K562 (cell line): Measurements from ENCODE around the gene PRKAR1B. TPM values are rescaled to one million over a fixed set of nuclear protein-coding genes. Genes with fewer than 3 reads are reported as not detected.

Source experiments
- ATAC-seq: fragments of 200-7000 bp; cut with Tn5 transposase; 3 replicates; pipeline ENCODE4 v1.9.1; 2020; ENCODE audit warnings: moderate library complexity
- BruUV-seq: library from RNA; stranded (reverse); fragments of 400-500 nt; replicated peaks from 2 replicates; lab custom pipeline; 2021; lab: Mats Ljungman, UMichigan
- CTCF ChIA-PET: fragments of 300-600 bp; formaldehyde crosslinking; extraction: SDS; loops from one replicate; lab custom pipeline; 2021; ENCODE audit warnings: low intra/inter-chr PET ratio; lab: Yijun Ruan, JAX
- POLR2A ChIA-PET: fragments of 300-600, 350-650 bp; sonication (Branson Sonifier 250); formaldehyde crosslinking; extraction: SDS; loops from one replicate; lab custom pipeline; 2021; ENCODE audit warnings: antibody characterized with exemption, inconsistent platforms; lab: Yijun Ruan, JAX
- DNase-seq, 4 experiments: peaks; one replicate each; pipeline versions ENCODE4 v3.0.0 to v3.0.0-alpha.2; 2011 to 2018; ENCODE audit warnings: low spot score in 3 of 4, mixed read lengths in 3 of 4; ENCODE audit errors: extremely low read depth in 1 of 4
- FAIRE-seq: peaks from 2 replicates; lab custom pipeline; 2011; peaks lifted over from hg19 to GRCh38; lab: Jason Lieb, UNC
- H2AFZ ChIP-seq: 2 replicates; pipeline ENCODE4 v1.6.0; 2011; ENCODE audit warnings: low read depth, low read length, control low read depth, inconsistent platforms
- H3K27ac ChIP-seq: fragments of 200-600 bp; 3 replicates; pipeline ENCODE4 v1.8.0; 2011; ENCODE audit warnings: low read depth, mild to moderate bottlenecking, control low read depth, inconsistent platforms, low read length, moderate library complexity, mixed read lengths; ENCODE audit errors: extremely low read depth
- H3K27me3 ChIP-seq, 2 experiments: fragments of 300-600 bp in 1 of 2; 2 replicates in 1 of 2; 3 replicates in 1 of 2; pipeline versions ENCODE4 v1.6.0 to v1.8.0; 2011; ENCODE audit warnings: inconsistent platforms in 2 of 2, low read length in 2 of 2, mild to moderate bottlenecking in 1 of 2, mixed read lengths in 1 of 2, moderate library complexity in 1 of 2; ENCODE audit not compliant: control insufficient read depth in 2 of 2, insufficient read depth in 2 of 2
- H3K36me3 ChIP-seq: fragments of 300-600 bp; 3 replicates; pipeline ENCODE4 v1.8.0; 2011; ENCODE audit warnings: mild to moderate bottlenecking, low read length, inconsistent platforms; ENCODE audit not compliant: control insufficient read depth, insufficient read depth
- H3K4me1 ChIP-seq, 2 experiments: fragments of 200-600 bp in 1 of 2; replicated peaks in 1 of 2; 2 replicates in 1 of 2; 3 replicates in 1 of 2; pipeline versions ENCODE4 v1.5.1 to v1.8.0; 2011; ENCODE audit warnings: inconsistent platforms in 2 of 2, low read length in 2 of 2, mild to moderate bottlenecking in 1 of 2, mixed read lengths in 1 of 2, moderate library complexity in 1 of 2; ENCODE audit not compliant: control insufficient read depth in 2 of 2, insufficient read depth in 2 of 2
- H3K4me2 ChIP-seq: 2 replicates; pipeline ENCODE4 v1.6.1; 2011; ENCODE audit warnings: low read length, control low read depth, inconsistent platforms, mixed read lengths; ENCODE audit not compliant: insufficient read depth
- H3K4me3 ChIP-seq: fragments of 200-600 bp; sonication (generic), shearing (Covaris generic); 2 replicates; pipeline ENCODE4 v1.5.1; 2016; ENCODE audit warnings: control low read depth, inconsistent platforms
- H3K79me2 ChIP-seq: fragments of 200-600 bp; 3 replicates; pipeline ENCODE4 v1.8.0; 2011; ENCODE audit warnings: low read length, inconsistent platforms; ENCODE audit not compliant: control insufficient read depth, insufficient read depth
- H3K9ac ChIP-seq, 2 experiments: 2 replicates each; pipeline versions ENCODE4 v1.6.0 to v1.6.1; 2011; ENCODE audit warnings: low read depth in 2 of 2, low read length in 2 of 2, control low read depth in 1 of 2, inconsistent platforms in 1 of 2, mild to moderate bottlenecking in 1 of 2, mixed read lengths in 1 of 2; ENCODE audit not compliant: insufficient read depth in 1 of 2
- H3K9me1 ChIP-seq: one replicate; pipeline ENCODE4 v1.6.0; 2011; ENCODE audit warnings: inconsistent platforms, mild to moderate bottlenecking, low read length, moderate library complexity; ENCODE audit not compliant: control insufficient read depth, insufficient read depth
- H3K9me3 ChIP-seq: replicated peaks from 2 replicates; pipeline ENCODE4 v1.5.1; 2011; ENCODE audit warnings: low read depth, low read length, inconsistent platforms; ENCODE audit not compliant: control insufficient read depth, insufficient read depth
- H4K20me1 ChIP-seq: replicated peaks from 2 replicates; pipeline ENCODE4 v1.6.1; 2011; ENCODE audit warnings: low read length, inconsistent platforms, mixed read lengths; ENCODE audit not compliant: control insufficient read depth, insufficient read depth
- CBX2 ChIP-seq: fragments of 200-600 bp; sonication (generic); IDR thresholded peaks from one replicate; pipeline ENCODE4 v1.6.1; 2012; ENCODE audit warnings: mild to moderate bottlenecking, low read length, inconsistent platforms; ENCODE audit not compliant: insufficient read depth, poor library complexity, severe bottlenecking
- DDX20 ChIP-seq: fragments of 450-650 bp; IDR thresholded peaks from 2 replicates; pipeline ENCODE4 v1.6.1; 2016; ENCODE audit warnings: missing genetic modification characterization, low read depth, mild to moderate bottlenecking, missing compliant biosample characterization, moderate library complexity
- GABPA ChIP-seq: fragments of 200-800 bp; sonication (Bioruptor generic); conservative IDR thresholded peaks from 2 replicates; pipeline ENCODE4 v1.6.1; 2016; ENCODE audit warnings: low read depth, missing genetic modification characterization, missing compliant biosample characterization
- MED1 ChIP-seq: sonication (generic); formaldehyde crosslinking; IDR thresholded peaks from 2 replicates; pipeline ENCODE4 v1.8.1; 2023; ENCODE audit warnings: missing genetic modification reagents, borderline replicate concordance
- PHTF2 ChIP-seq: fragments of 250-450 bp; sonication (Bioruptor Pico); IDR thresholded peaks from 2 replicates; pipeline ENCODE4 v1.5.0; 2021; ENCODE audit warnings: mild to moderate bottlenecking
- ZNF124 ChIP-seq: sonication (generic); formaldehyde crosslinking; IDR thresholded peaks from 2 replicates; pipeline ENCODE4 v1.8.1; 2022; ENCODE audit warnings: missing genetic modification reagents
- WGBS: fragments of 100-300 bp; shearing (Covaris generic); methylation state at CpG from one replicate; pipeline ENCODE4 v1.1.6; 2016; ENCODE audit warnings: low coverage, mixed read lengths; ENCODE audit not compliant: insufficient coverage; ENCODE audit errors: missing lambda C conversion rate; 5-methylcytosine and 5-hydroxymethylcytosine counted together
- in situ Hi-C: fragments of 300-500 bp; cut with MboI; formaldehyde crosslinking; loops from 4 replicates; pipeline ENCODE4 v1.15.0; 2018; ENCODE audit warnings: inconsistent platforms, mixed read lengths
- intact Hi-C: fragments of 100-400 bp; cut with micrococcal nuclease; formaldehyde crosslinking; loops from 2 replicates; pipeline ENCODE4 v1.14.2; 2022
- polyA plus RNA-seq, 8 experiments: library from polyadenylated mRNA; depleted of rRNA in 4 of 8; stranded (reverse) in 5 of 8; unstranded in 3 of 8; fragments of >200 nt; fragmentation: Nextera tagmentation in 2 of 8; fragmentation: Illumina TruSeq in 1 of 8; extraction: Ambion mirVana in 2 of 8; extraction: Trizol in 1 of 8; gene quantifications; 2 replicates each; pipeline versions ENCODE4 v1.2.1 to v1.2.3, GENCODE V29; 2011 to 2014; ENCODE audit warnings: inconsistent platforms in 1 of 8, missing spikeins in 1 of 8
- total RNA-seq, 7 experiments: library from RNA; depleted of rRNA in 6 of 7; stranded (reverse); fragments of >200 nt in 6 of 7; fragmentation: Illumina TruSeq in 2 of 7; extraction: Trizol in 2 of 7; gene quantifications; 2 replicates each; pipeline versions ENCODE4 v1.2.1 to v1.2.3, GENCODE V29; 2011 to 2021; ENCODE audit warnings: low replicate concordance in 1 of 7
- TF ChIP-seq, protein P1 (sequence below): fragments of 200-600 bp; sonication (generic); IDR thresholded peaks from one replicate; pipeline ENCODE4 v1.6.1; 2012; ENCODE audit warnings: mild to moderate bottlenecking, low read depth, low read length, inconsistent platforms
- TF ChIP-seq, protein P2 (sequence below): fragments of 450-650 bp; IDR thresholded peaks from one replicate; pipeline ENCODE4 v1.6.1; 2018; ENCODE audit warnings: mild to moderate bottlenecking, moderate library complexity; ENCODE audit not compliant: partially characterized antibody

Gene PRKAR1B
- total and polyA plus RNA-seq, 9 of the 15 experiments (the other 6 are each of a cell fraction or from before 2014, with no cell fraction given): 0.99 to 30.5 (median 12.7) TPM

DNA sequence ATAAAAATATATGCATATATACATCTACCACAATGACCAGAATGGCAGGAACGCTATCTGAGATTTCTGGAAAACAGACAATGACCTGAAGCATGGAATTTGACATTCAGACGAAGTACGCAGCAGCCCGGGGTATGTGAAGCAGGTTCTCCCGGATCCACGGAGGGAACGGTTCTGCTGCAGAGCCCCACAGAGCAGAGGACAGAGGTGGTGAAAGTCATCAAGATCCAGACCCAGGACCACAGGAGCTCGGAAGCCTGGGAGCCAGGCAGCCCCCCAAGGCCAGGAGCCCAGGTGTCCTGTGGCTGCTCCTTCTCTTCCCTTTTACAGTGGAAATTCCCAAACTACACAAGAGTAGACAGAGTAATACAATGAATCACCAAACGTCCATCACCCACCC lies 42.7 kb downstream of the PRKAR1B start:
- Histone ChIP-seq H3K27ac (no peak overlapping the region), H3K27me3 (no peaks in the 10 kb centered on the region), H3K9me3 (peaks cover 26% of the 10 kb centered on the region), H3K36me3 (peaks cover 14% of the 10 kb centered on the region; the same call in 2 of the 3 replicates), H3K4me1 (no peaks in the 10 kb centered on the region), H4K20me1 (no peaks in the 10 kb centered on the region), H3K9ac (no peak overlapping the region), H3K79me2 (no peaks in the 10 kb centered on the region), H2AFZ (no peak overlapping the region), H3K4me2 (no peak overlapping the region), H3K4me3 (no peak overlapping the region), H3K9me1 (no peaks in the 10 kb centered on the region)
- ChIA-PET CTCF (no interaction called here), POLR2A (no interaction called here)
- intact Hi-C loops (no loop called here), in situ Hi-C loops (no loop called here)
- 77% methylated on average over 8 of the region's 9 CpGs for WGBS
- BruUV-seq: no TSS peak
- DNase-seq (no peak), FAIRE-seq (no peak), ATAC-seq (no peak)
- TF ChIP-seq GABPA (tag) (no peak), CBX2 (no peak), PHTF2 (no peak), MED1 (CRISPR knock-in tag) (no peak), ZNF124 (CRISPR knock-in tag) (no peak), DDX20 (tag) (no peak)
- TF ChIP-seq, protein P1, sequence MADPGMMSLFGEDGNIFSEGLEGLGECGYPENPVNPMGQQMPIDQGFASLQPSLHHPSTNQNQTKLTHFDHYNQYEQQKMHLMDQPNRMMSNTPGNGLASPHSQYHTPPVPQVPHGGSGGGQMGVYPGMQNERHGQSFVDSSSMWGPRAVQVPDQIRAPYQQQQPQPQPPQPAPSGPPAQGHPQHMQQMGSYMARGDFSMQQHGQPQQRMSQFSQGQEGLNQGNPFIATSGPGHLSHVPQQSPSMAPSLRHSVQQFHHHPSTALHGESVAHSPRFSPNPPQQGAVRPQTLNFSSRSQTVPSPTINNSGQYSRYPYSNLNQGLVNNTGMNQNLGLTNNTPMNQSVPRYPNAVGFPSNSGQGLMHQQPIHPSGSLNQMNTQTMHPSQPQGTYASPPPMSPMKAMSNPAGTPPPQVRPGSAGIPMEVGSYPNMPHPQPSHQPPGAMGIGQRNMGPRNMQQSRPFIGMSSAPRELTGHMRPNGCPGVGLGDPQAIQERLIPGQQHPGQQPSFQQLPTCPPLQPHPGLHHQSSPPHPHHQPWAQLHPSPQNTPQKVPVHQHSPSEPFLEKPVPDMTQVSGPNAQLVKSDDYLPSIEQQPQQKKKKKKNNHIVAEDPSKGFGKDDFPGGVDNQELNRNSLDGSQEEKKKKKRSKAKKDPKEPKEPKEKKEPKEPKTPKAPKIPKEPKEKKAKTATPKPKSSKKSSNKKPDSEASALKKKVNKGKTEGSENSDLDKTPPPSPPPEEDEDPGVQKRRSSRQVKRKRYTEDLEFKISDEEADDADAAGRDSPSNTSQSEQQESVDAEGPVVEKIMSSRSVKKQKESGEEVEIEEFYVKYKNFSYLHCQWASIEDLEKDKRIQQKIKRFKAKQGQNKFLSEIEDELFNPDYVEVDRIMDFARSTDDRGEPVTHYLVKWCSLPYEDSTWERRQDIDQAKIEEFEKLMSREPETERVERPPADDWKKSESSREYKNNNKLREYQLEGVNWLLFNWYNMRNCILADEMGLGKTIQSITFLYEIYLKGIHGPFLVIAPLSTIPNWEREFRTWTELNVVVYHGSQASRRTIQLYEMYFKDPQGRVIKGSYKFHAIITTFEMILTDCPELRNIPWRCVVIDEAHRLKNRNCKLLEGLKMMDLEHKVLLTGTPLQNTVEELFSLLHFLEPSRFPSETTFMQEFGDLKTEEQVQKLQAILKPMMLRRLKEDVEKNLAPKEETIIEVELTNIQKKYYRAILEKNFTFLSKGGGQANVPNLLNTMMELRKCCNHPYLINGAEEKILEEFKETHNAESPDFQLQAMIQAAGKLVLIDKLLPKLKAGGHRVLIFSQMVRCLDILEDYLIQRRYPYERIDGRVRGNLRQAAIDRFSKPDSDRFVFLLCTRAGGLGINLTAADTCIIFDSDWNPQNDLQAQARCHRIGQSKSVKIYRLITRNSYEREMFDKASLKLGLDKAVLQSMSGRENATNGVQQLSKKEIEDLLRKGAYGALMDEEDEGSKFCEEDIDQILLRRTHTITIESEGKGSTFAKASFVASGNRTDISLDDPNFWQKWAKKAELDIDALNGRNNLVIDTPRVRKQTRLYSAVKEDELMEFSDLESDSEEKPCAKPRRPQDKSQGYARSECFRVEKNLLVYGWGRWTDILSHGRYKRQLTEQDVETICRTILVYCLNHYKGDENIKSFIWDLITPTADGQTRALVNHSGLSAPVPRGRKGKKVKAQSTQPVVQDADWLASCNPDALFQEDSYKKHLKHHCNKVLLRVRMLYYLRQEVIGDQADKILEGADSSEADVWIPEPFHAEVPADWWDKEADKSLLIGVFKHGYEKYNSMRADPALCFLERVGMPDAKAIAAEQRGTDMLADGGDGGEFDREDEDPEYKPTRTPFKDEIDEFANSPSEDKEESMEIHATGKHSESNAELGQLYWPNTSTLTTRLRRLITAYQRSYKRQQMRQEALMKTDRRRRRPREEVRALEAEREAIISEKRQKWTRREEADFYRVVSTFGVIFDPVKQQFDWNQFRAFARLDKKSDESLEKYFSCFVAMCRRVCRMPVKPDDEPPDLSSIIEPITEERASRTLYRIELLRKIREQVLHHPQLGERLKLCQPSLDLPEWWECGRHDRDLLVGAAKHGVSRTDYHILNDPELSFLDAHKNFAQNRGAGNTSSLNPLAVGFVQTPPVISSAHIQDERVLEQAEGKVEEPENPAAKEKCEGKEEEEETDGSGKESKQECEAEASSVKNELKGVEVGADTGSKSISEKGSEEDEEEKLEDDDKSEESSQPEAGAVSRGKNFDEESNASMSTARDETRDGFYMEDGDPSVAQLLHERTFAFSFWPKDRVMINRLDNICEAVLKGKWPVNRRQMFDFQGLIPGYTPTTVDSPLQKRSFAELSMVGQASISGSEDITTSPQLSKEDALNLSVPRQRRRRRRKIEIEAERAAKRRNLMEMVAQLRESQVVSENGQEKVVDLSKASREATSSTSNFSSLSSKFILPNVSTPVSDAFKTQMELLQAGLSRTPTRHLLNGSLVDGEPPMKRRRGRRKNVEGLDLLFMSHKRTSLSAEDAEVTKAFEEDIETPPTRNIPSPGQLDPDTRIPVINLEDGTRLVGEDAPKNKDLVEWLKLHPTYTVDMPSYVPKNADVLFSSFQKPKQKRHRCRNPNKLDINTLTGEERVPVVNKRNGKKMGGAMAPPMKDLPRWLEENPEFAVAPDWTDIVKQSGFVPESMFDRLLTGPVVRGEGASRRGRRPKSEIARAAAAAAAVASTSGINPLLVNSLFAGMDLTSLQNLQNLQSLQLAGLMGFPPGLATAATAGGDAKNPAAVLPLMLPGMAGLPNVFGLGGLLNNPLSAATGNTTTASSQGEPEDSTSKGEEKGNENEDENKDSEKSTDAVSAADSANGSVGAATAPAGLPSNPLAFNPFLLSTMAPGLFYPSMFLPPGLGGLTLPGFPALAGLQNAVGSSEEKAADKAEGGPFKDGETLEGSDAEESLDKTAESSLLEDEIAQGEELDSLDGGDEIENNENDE: no peak
- TF ChIP-seq, protein P2, sequence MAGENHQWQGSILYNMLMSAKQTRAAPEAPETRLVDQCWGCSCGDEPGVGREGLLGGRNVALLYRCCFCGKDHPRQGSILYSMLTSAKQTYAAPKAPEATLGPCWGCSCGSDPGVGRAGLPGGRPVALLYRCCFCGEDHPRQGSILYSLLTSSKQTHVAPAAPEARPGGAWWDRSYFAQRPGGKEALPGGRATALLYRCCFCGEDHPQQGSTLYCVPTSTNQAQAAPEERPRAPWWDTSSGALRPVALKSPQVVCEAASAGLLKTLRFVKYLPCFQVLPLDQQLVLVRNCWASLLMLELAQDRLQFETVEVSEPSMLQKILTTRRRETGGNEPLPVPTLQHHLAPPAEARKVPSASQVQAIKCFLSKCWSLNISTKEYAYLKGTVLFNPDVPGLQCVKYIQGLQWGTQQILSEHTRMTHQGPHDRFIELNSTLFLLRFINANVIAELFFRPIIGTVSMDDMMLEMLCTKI: no peak
